Stimulated activated CD4-positive, alpha-beta T cell treated with anti-CD3 and anti-CD28 coated beads, Interleukin-1b, Interleukin-23, amount 100 ng/mL, for 4 hours (primary cell): ENCODE results near the gene SHISA7.

Experiments
- DNase-seq, 2 donors: peaks; one replicate each; pipeline ENCODE4 v3.0.0-alpha.2; 2020; ENCODE audit warnings: low read depth in 2 of 2

The SHISA7 gene

GRCh38 chr19:55389386-55390317 is 53.4 kb downstream of the SHISA7 start:
- no peak for DNase-seq

GRCh38 chr19:55387736-55388497 is 55.2 kb downstream of the SHISA7 start:
- no peak for DNase-seq

- DNase-seq = no peak
Observed at GRCh38 chr19:55386493-55386971, 56.6 kb downstream of the SHISA7 start.

GRCh38 chr19:55385724-55386492 is 57.2 kb downstream of the SHISA7 start, which contains the start of gene RPL28:
RPL28 (plus strand) TSS chr19:55385932; CDS start chr19:55386358, 426 bp downstream.
- DNase-seq = peak; percentile 94 to 98

- DNase-seq = peak; percentile 87 to 95
Observed at GRCh38 chr19:55384920-55385723, 58.0 kb downstream of the SHISA7 start.

- DNase-seq = peak in 1 of 2 donors; percentile 43
Observed at GRCh38 chr19:55384131-55384919, 58.8 kb downstream of the SHISA7 start, which contains the start of gene TMEM238. TMEM238 (minus strand) TSS chr19:55384292; CDS start chr19:55384259, 33 bp downstream.

GRCh38 chr19:55383279-55384130 is 59.6 kb downstream of the SHISA7 start:
- peak; percentile 18 to 47 for DNase-seq

GRCh38 chr19:55382522-55383054 is 60.5 kb downstream of the SHISA7 start:
- no peak for DNase-seq

- DNase-seq = no peak
Observed at GRCh38 chr19:55382013-55382412, 61.1 kb downstream of the SHISA7 start.

- DNase-seq = no peak
Observed at GRCh38 chr19:55379174-55379573, 63.9 kb downstream of the SHISA7 start.
